Mononuclear cell (primary cell): ENCODE data around the gene SNX13. TPM values are rescaled to one million over a fixed set of nuclear protein-coding genes. Genes with fewer than 3 reads are reported as not detected.
"Not testable (repeated sequence)": the region's sequence is repeated elsewhere in the genome, so short reads cannot be mapped to it uniquely, and the experiment has no call there.

Experiments
- H3K27me3 ChIP-seq: 2 replicates; pipeline ENCODE4 v1.6.0; 2011; ENCODE audit warnings: low read length, control low read depth; ENCODE audit not compliant: insufficient read depth
- H3K4me1 ChIP-seq: 2 replicates; pipeline ENCODE4 v1.5.1; 2011; ENCODE audit warnings: mild to moderate bottlenecking, low read length, control low read depth; ENCODE audit not compliant: insufficient read depth
- H3K4me3 ChIP-seq: 2 replicates; pipeline ENCODE4 v1.5.1; 2011; ENCODE audit warnings: mild to moderate bottlenecking, low read length, moderate library complexity
- H3K9me3 ChIP-seq: 2 replicates; pipeline ENCODE4 v1.5.1; 2011; ENCODE audit warnings: low read depth, mild to moderate bottlenecking, control low read depth, low read length
- total RNA-seq: library from RNA; depleted of rRNA; stranded (reverse); fragments of >200 nt; gene quantifications from one replicate; pipeline ENCODE4 v1.2.3, GENCODE V29; 2012

The SNX13 gene
- total RNA-seq, 1 donor: 57.2 TPM

DNA sequence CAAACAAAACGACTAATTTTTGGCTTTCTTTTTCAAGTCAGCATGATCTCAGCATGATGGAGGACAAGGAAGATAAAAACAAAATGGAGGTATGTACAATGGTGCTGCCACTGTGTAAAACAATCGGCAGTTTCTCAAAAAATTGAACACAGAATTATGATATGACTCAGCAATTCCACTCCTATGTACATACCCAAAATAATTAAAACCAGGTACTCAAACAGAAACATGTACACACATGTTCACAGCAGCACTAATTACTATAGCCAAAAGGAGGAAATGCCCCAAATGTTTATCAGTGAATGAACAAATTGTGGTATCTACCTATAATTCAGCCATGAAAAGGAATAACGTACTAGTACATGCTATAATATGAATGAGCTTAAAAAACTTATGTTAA is 29.9 kb downstream of the SNX13 start:
- no peaks in the 10 kb centered on the region for H3K27me3 ChIP-seq
- H3K4me1 ChIP-seq: peaks cover 3% of the 10 kb centered on the region
- no peak overlapping the region for H3K4me3 ChIP-seq
- H3K9me3 ChIP-seq: no peaks in the 10 kb centered on the region

DNA sequence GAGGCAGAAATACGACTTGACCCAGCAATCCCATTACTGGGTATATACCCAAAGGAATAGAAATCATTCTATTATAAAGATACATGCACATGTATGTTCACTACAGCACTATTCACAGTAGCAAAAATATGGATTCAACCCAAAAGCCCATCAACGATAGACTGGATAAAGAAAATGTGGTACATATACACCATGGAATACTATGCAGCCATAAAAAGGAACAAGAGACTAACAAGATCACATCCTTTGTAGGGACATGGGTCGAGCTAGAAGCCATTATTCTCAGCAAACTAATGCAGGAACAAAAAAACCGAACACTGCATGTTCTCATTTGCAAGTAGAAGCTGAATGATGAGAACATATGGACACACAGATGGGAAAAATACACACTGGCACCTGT is 31.0 kb downstream of the SNX13 start:
- not testable (repeated sequence) for H3K27me3 ChIP-seq, H3K4me3 ChIP-seq, H3K9me3 ChIP-seq, H3K4me1 ChIP-seq

DNA sequence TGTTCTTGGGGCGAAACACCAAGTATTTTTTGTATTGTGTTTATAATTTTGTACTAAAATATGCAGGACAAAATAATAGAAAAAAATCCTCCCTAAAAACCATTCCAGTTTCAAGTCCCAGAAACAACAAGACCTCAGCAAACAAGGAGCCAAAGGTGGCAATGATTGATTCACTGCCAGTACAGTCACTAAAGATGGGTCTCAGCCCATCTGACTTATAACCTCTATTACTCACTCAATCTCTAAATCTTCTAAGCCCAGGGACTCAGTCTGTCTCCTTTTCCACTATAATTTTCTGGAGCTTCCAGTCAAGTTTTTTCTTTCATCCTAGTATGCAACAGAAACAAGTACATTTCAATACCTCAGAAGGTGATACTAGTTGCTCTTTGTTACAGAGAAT is 33.3 kb downstream of the SNX13 start:
- H3K4me1 ChIP-seq: peaks cover 4% of the 10 kb centered on the region
- no peaks in the 10 kb centered on the region for H3K27me3 ChIP-seq
- H3K4me3 ChIP-seq: no peak overlapping the region
- no peaks in the 10 kb centered on the region for H3K9me3 ChIP-seq

DNA sequence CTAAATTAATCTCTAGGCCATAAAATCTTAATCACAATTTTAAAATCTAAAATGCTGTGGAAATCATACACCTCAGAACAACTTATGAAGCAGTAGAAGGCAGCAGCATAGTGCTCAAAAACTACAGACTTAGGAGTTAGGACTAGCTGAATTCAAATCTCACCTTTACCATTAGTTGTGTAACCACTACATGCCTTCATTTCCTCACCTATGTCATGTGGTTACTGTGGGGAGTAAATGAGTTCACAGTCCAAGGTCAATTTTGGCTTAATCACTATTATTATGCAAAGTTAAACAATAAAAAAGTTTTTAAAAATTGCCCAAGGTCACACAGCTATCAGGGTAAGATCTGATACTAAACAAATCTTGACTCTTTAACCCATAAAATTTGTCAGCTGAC is 37.0 kb downstream of the SNX13 start:
- no peaks in the 10 kb centered on the region for H3K27me3 ChIP-seq
- H3K4me3 ChIP-seq: no peak overlapping the region
- peaks cover 4% of the 10 kb centered on the region for H3K4me1 ChIP-seq
- no peaks in the 10 kb centered on the region for H3K9me3 ChIP-seq

DNA sequence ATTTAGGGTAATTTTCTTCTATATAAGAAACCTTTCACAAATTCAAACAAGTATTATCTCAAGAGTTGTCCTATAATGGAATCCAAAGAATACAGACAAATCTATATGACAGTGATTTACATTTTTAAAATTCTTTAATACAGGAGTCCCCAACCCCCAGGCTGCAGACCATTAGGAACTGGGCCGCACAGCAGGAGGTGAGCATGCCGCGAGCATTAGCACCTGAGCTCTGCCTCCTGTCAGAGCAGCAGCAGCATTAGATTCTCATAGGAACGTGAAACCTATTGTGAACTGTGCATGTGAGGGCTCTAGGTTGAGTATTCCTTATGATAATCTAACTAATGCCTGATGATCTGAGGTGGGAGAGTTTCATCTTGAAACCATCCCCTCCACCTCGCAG is 37.7 kb downstream of the SNX13 start:
- Histone ChIP-seq H3K9me3 (no peaks in the 10 kb centered on the region), H3K4me3 (no peak overlapping the region), H3K4me1 (peaks cover 4% of the 10 kb centered on the region), H3K27me3 (no peaks in the 10 kb centered on the region)

DNA sequence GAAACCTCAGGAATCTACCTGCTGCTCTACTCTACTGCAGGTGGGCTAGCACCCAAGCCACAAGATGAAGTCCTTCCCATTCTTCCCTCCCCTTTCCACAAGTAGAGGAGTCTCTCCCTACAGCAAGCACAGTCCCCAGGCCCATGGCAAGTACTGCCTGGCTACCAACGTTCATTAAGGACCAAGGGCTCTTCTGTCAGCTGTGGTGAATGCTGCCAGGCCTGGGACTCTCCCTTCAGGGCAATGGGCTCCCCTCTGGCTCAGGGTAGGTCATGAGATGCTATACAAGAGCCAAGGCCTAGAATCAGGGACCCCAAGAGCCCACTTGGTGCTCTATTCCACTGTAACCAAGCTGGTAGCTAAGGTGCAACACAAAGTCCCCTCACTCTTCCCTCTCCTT is 39.8 kb downstream of the SNX13 start:
- no peaks in the 10 kb centered on the region for H3K27me3 ChIP-seq
- H3K4me3 ChIP-seq: no peak overlapping the region
- no peaks in the 10 kb centered on the region for H3K9me3 ChIP-seq
- H3K4me1 ChIP-seq: peaks cover 4% of the 10 kb centered on the region

DNA sequence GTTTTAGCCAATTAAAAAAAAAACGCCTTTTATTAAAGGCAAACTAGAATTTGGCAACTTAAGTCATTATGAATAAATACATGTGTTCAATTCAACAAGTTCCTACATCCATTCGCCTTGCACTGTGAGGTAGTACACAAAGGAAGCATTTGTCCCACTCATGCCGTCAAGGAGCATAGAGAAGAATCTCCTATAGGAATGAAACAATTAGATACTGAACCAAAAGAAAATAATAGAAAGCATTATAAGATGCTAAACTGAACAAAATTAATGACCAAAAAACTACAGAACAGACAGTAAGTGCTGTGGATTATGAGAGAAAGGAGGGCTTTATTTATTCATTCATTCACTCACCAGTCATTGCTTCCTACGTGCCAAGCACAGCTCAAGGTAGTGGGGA is 42.2 kb downstream of the SNX13 start:
- Histone ChIP-seq H3K4me3 (no peak overlapping the region), H3K9me3 (no peaks in the 10 kb centered on the region), H3K27me3 (no peaks in the 10 kb centered on the region), H3K4me1 (no peaks in the 10 kb centered on the region)

DNA sequence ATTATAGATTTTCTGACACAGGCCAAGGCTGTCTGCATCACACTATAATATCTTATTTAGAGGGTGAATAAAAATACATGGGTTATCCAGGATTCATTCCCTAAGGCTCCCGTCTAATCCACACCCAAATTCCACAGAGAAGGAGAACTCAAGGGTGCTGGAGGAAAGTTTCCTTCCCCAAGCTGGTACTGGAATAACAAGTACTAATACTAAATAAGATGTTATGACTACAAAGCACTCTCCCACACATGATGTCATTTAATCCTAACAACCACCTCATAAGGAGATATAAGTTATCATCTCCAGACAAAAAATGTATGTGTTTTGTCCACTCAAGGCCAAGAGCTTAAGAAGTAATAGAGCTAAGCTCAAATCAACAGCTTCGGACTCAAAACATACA is 53.0 kb downstream of the SNX13 start:
- Histone ChIP-seq H3K9me3 (no peaks in the 10 kb centered on the region), H3K4me1 (no peaks in the 10 kb centered on the region), H3K27me3 (no peaks in the 10 kb centered on the region), H3K4me3 (no peak overlapping the region)

DNA sequence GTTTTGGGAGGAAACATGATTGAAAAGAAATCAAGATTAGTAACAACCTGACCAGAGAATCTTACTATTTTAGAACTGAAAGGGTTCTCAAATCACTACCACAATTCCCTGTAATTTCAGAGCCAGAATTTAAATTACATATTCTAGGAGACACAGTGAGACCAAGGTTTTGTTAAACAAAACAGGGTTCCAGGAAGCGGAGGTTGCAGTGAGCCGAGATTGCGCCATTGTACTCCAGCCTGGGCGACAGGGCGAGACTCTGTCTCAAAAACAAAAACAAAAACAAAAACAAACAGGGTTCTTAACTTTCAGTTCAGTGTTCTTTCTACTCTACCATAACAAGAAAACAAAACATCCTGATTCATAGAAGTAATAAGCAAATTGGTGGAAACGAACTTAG is 57.6 kb downstream of the SNX13 start:
- no peaks in the 10 kb centered on the region for H3K4me1 ChIP-seq
- no peaks in the 10 kb centered on the region for H3K27me3 ChIP-seq
- H3K4me3 ChIP-seq: no peak overlapping the region
- H3K9me3 ChIP-seq: no peaks in the 10 kb centered on the region

DNA sequence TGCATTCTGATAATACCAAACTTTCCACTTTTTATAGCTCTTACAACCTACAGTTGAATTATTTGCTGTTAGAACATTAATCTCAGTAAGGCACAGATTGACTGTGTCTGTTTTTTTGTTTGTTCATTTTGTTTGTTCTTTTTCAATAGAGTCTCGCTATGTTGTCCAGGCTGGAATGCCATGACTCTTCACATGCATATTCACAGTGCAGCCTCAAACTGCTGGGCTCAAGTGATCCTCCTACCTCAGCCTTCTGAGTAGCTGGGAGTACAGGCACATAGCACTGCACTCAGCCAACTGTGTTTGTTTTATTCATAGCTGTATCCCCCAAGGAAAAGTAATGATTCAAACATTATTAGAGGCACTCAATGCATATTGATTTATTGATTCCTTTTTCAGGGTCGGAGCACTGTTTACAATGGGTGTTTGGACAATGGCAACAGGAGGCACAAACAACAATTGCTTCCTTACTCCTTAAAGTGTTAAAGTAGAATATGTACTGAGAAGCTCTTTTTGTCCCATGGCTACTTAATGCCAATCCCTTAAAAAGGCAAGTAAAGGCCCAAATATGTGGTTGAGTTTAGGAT is 61.1 kb downstream of the SNX13 start:
- Histone ChIP-seq H3K4me3 (no peak overlapping the region), H3K27me3 (no peaks in the 10 kb centered on the region), H3K4me1 (no peaks in the 10 kb centered on the region), H3K9me3 (no peaks in the 10 kb centered on the region)

DNA sequence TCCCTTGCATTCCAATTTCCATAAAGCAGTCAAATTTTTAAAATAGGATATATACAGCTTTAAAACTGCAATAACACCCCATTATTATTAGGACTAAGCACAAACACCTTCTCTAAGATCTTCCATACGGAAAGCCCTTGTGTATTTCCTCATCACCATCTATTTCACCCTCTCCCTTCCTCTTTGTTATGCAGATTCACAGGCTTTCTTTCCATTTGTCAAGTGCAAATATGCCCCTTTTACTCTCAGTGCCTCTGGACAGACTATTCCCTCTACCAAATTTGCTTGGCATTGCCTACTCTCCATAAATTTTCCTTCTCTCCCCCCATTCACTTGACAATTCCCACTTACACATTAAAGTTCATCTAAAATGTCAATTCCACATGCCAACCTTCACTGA is 61.7 kb downstream of the SNX13 start:
- Histone ChIP-seq H3K4me3 (no peak overlapping the region), H3K27me3 (no peaks in the 10 kb centered on the region), H3K4me1 (no peaks in the 10 kb centered on the region), H3K9me3 (no peaks in the 10 kb centered on the region)

DNA sequence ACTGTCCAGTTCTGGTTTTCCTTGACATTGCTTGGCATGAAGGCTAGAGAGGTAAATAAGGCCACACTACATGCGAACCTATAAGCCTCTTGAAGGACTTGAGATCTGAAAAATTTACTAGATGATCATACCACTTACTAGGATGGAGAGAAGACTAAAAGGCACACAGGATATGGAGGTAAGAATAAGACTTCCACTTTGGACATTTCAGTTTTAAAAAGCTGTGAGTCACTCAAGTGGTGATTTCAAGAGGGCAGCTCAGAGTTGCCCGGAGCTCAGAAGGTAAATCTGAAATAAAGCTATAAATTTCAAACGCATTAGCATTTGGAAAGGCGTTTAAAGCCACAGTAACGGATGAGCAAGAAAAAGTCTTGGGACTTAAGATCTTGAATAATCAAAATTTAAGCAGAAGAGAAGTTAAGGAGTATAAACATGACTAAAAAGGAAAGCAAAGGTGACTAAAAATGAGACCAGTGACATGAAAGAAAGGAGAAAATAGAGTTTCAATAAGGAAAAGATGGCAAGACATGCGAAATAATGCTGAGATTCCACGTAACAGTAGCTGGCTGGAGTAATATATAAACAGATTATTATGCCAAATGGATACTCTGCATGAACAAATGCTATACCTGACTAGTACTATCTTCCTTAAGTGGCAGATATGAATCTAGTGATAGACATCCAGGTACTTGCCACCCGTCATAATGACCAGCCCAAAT is 68.3 kb downstream of the SNX13 start:
- Histone ChIP-seq H3K4me1 (no peaks in the 10 kb centered on the region), H3K27me3 (no peaks in the 10 kb centered on the region), H3K4me3 (no peak overlapping the region), H3K9me3 (no peaks in the 10 kb centered on the region)

DNA sequence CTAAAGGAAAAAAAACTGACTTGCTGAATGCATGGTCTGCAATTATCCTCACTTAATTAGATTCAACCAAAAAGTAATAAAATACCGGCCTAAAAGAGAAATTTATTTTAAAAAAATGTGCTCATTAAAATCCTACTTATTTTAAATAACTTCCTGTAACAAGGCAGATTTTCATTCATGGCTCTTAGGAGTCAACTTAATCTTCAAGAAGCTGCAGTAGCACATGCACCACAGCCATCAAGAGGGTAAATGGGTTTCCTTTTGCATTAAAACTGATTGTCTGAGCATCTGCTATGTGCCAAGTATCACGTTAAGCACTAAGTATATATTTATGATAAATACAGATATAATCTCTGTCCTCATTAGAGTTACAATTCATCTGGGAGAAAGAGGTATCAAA is 69.9 kb downstream of the SNX13 start:
- Histone ChIP-seq H3K4me1 (no peaks in the 10 kb centered on the region), H3K4me3 (no peak overlapping the region), H3K9me3 (no peaks in the 10 kb centered on the region), H3K27me3 (no peaks in the 10 kb centered on the region)

DNA sequence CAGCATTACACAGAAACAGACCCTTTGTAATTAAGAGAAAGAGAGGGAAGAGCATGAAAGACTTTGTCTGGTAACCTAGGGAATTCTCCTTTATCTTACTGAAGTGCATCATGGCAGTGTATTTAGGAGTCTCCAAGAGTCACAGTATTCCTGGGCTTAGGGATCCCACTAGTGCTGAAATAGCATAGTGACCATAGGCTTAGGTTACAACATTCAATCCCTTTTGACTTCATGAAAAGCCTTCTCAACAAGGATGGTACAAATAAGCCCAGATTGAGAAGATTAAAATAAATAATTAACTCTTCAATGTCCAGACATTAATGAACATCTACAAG is 76.5 kb downstream of the SNX13 start:
- H3K27me3 ChIP-seq: no peaks in the 10 kb centered on the region
- no peak overlapping the region for H3K4me3 ChIP-seq
- H3K9me3 ChIP-seq: no peaks in the 10 kb centered on the region
- H3K4me1 ChIP-seq: peaks cover 4% of the 10 kb centered on the region

DNA sequence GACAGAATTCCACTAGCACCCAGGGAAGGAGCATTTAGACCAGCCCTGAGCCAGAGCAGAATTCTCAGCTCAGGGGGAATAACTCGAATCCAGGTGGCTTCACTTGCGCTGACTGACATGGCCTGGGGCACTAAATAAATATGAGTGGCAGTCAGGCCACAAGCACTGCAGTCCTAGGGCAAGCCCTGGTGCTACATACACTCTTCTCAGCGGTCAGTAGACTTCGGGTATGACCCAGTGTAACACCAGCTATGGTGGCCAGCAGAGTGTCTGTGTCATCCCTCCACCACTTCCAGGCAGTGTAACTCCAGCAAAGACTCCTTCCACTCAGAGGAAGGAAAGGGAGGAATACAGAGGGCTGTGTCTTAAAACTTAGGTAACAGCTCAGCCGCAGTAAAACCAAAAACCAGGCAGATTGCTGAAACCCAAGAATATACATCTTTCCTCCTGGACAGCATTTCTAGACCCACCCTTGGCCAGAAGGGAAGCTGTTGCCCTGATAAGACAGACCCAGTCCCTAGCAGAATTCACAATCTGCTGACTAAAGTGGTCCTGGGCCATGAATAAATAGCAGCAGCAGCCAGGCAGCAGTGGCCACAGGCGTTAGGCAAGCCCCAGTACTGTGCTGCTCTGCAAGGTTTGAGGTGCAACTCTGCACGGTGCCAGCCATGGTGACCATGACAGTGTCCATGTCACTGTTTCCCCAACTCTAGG is 77.0 kb downstream of the SNX13 start:
- Histone ChIP-seq H3K4me1 (peaks cover 4% of the 10 kb centered on the region), H3K4me3 (no peak overlapping the region), H3K27me3 (no peaks in the 10 kb centered on the region), H3K9me3 (no peaks in the 10 kb centered on the region)

DNA sequence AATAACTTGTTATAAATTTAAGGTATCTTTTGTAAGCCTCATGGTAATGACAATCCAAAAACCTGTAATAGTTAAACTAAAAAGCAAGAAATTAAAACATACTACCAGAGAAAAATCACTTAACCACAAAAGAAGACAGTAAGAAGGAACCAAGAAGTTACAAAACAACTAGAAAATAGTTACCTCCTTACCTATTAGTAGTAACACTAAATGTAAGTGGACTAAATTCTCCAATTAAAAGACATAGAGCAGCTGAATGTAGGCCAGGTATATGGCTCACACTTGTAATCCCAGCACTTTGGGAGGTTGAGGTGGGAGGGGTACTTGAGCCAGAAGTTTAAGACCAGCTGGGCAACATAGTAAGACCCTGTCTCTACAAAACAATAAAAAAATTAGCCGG is 84.0 kb downstream of the SNX13 start:
- no peaks in the 10 kb centered on the region for H3K4me1 ChIP-seq
- no peaks in the 10 kb centered on the region for H3K27me3 ChIP-seq
- H3K9me3 ChIP-seq: peaks cover 10% of the 10 kb centered on the region
- no peak overlapping the region for H3K4me3 ChIP-seq
